HepG2 (cell line): ENCODE results near the gene RGPD3. TPM values are rescaled to one million over a fixed set of nuclear protein-coding genes. Genes with fewer than 3 reads are reported as not detected.

Experiments used
- ATAC-seq: fragments of 200-7000 bp; cut with Tn5 transposase; 3 replicates; pipeline ENCODE4 v1.9.1; 2020; ENCODE audit warnings: mild to moderate bottlenecking, moderate library complexity
- BruUV-seq: library from RNA; stranded (reverse); fragments of 400-500 nt; replicated peaks from 2 replicates; lab custom pipeline; 2021; lab: Mats Ljungman, UMichigan
- CTCF ChIA-PET: fragments of 300-600 bp; formaldehyde crosslinking; extraction: SDS; loops from one replicate; lab custom pipeline; 2021; ENCODE audit warnings: low total read pairs, inconsistent platforms, low intra/inter-chr PET ratio; lab: Yijun Ruan, JAX
- POLR2A ChIA-PET: fragments of 350-600 bp; sonication (Branson Sonifier 250); formaldehyde crosslinking; loops from one replicate; lab custom pipeline; 2020; ENCODE audit warnings: antibody characterized with exemption, inconsistent platforms; lab: Yijun Ruan, JAX
- DNase-seq: peaks from one replicate; pipeline ENCODE4 v3.0.0-alpha.2; 2015; ENCODE audit warnings: low spot score
- FAIRE-seq: peaks from 3 replicates; lab custom pipeline; 2011; peaks lifted over from hg19 to GRCh38; lab: Jason Lieb, UNC
- H2AFZ ChIP-seq: one replicate; pipeline ENCODE4 v1.6.1; 2011; ENCODE audit warnings: low read length, inconsistent platforms
- H3K27ac ChIP-seq: fragments of 300-600 bp; 3 replicates; pipeline ENCODE4 v1.8.0; 2011; ENCODE audit warnings: mixed run types, mild to moderate bottlenecking, mixed read lengths, low read length, inconsistent platforms; ENCODE audit not compliant: insufficient read depth; ENCODE audit errors: extremely low read length
- H3K27me3 ChIP-seq, 2 experiments: fragments of 200-600 bp in 1 of 2; 2 replicates in 1 of 2; 3 replicates in 1 of 2; pipeline versions ENCODE4 v1.6.0 to v1.8.0; 2011; ENCODE audit warnings: low read length in 2 of 2, mild to moderate bottlenecking in 2 of 2, moderate library complexity in 2 of 2, inconsistent platforms in 1 of 2; ENCODE audit not compliant: insufficient read depth in 2 of 2, control insufficient read depth in 1 of 2
- H3K36me3 ChIP-seq, 2 experiments: fragments of 200-600 bp in 1 of 2; replicated peaks in 1 of 2; 2 replicates in 1 of 2; 3 replicates in 1 of 2; pipeline versions ENCODE4 v1.5.1 to v1.8.0; 2011; ENCODE audit warnings: low read length in 2 of 2, inconsistent platforms in 1 of 2; ENCODE audit not compliant: insufficient read depth in 2 of 2, control insufficient read depth in 1 of 2
- H3K4me1 ChIP-seq: 2 replicates; pipeline ENCODE4 v1.5.1; 2012; ENCODE audit warnings: low read length, inconsistent platforms; ENCODE audit not compliant: insufficient read depth
- H3K4me2 ChIP-seq: 2 replicates; pipeline ENCODE4 v1.6.0; 2011; ENCODE audit warnings: low read depth, low read length, inconsistent platforms
- H3K4me3 ChIP-seq, 3 experiments: fragments of 200-600 bp in 1 of 3; sonication (generic), shearing (Covaris generic) in 1 of 3; replicated peaks in 1 of 3; 2 replicates each; pipeline ENCODE4 v1.5.1; 2011 to 2016; ENCODE audit warnings: low read length in 3 of 3, inconsistent platforms in 2 of 3, low read depth in 2 of 3, mild to moderate bottlenecking in 2 of 3, control low read depth in 1 of 3, mixed read lengths in 1 of 3; ENCODE audit not compliant: insufficient read depth in 1 of 3
- H3K79me2 ChIP-seq: one replicate; pipeline ENCODE4 v1.6.1; 2011; ENCODE audit warnings: low read length, inconsistent platforms; ENCODE audit not compliant: insufficient read depth
- H3K9ac ChIP-seq: 2 replicates; pipeline ENCODE4 v1.6.0; 2011; ENCODE audit warnings: mild to moderate bottlenecking, low read depth, low read length, inconsistent platforms; ENCODE audit not compliant: insufficient read depth
- H3K9me3 ChIP-seq: 2 replicates; pipeline ENCODE4 v1.5.1; 2012; ENCODE audit warnings: mild to moderate bottlenecking, low read length
- H4K20me1 ChIP-seq: 2 replicates; pipeline ENCODE4 v1.6.0; 2011; ENCODE audit warnings: inconsistent platforms, mild to moderate bottlenecking, low read length, moderate library complexity; ENCODE audit not compliant: insufficient read depth
- HOXA5 ChIP-seq: sonication (generic); formaldehyde crosslinking; IDR thresholded peaks from 2 replicates; pipeline ENCODE4 v1.4.0; 2020; ENCODE audit warnings: missing genetic modification reagents
- MIXL1 ChIP-seq: IDR thresholded peaks from 2 replicates; pipeline ENCODE4 v1.6.1; 2016
- MLLT10 ChIP-seq: sonication (generic); formaldehyde crosslinking; IDR thresholded peaks from 2 replicates; pipeline ENCODE4 v1.4.0; 2020; ENCODE audit warnings: missing genetic modification reagents
- MTA3 ChIP-seq: sonication (generic); formaldehyde crosslinking; IDR thresholded peaks from 2 replicates; pipeline ENCODE4 v1.4.0; 2020; ENCODE audit warnings: missing genetic modification reagents
- YY1 ChIP-seq: IDR thresholded peaks from 2 replicates; pipeline ENCODE4 v1.6.1; 2011; ENCODE audit warnings: low read length, low read depth, moderate library complexity, mild to moderate bottlenecking; ENCODE audit not compliant: insufficient read depth, insufficient replicate concordance
- ZNF512 ChIP-seq: sonication (generic); formaldehyde crosslinking; IDR thresholded peaks from 2 replicates; pipeline ENCODE4 v1.4.0; 2020; ENCODE audit warnings: mild to moderate bottlenecking, missing genetic modification reagents
- ZNF546 ChIP-seq: sonication (generic); formaldehyde crosslinking; conservative IDR thresholded peaks from 2 replicates; pipeline ENCODE4 v1.8.1; 2023; ENCODE audit warnings: mild to moderate bottlenecking, missing genetic modification reagents
- ZNF597 ChIP-seq: sonication (generic); formaldehyde crosslinking; IDR thresholded peaks from 2 replicates; pipeline ENCODE4 v1.5.0; 2020; ENCODE audit warnings: missing genetic modification reagents
- ZNF614 ChIP-seq: IDR thresholded peaks from 2 replicates; pipeline ENCODE4 v1.6.1; 2018; ENCODE audit warnings: missing biosample characterization, missing genetic modification reagents, inconsistent platforms, borderline replicate concordance
- ZSCAN12 ChIP-seq: sonication (generic); formaldehyde crosslinking; IDR thresholded peaks from 2 replicates; pipeline ENCODE4 v1.9.0; 2021; ENCODE audit warnings: mild to moderate bottlenecking, missing genetic modification reagents
- WGBS: methylation state at CpG from one replicate; pipeline ENCODE4 v1.1.6; 2017; ENCODE audit warnings: low lambda C conversion rate; 5-methylcytosine and 5-hydroxymethylcytosine counted together
- in situ Hi-C: cut with HindIII; loops from 2 replicates; pipeline ENCODE4 v1.10.0; 2017; ENCODE audit warnings: low pct_unique_long_range_greater_than_20kb; ENCODE audit not compliant: extremely low pct_ligation_motif_present
- intact Hi-C: fragments of 100-400 bp; cut with micrococcal nuclease; formaldehyde crosslinking; loops from one replicate; pipeline ENCODE4 v1.10.0; 2022; ENCODE audit not compliant: unreplicated experiment
- polyA plus RNA-seq, 8 experiments: library from polyadenylated mRNA; depleted of rRNA in 3 of 8; stranded (reverse) in 7 of 8; unstranded in 1 of 8; fragments of >200 nt; fragmentation: Illumina TruSeq in 4 of 8; extraction: Trizol in 4 of 8; gene quantifications; 2 replicates each; pipeline versions ENCODE4 v1.2.1 to v1.2.3, GENCODE V29; 2011 to 2016; ENCODE audit warnings: low read depth in 4 of 8, missing spikeins in 1 of 8, mixed read lengths in 1 of 8; ENCODE audit not compliant: insufficient read depth in 1 of 8
- total RNA-seq, 5 experiments: library from RNA; depleted of rRNA; stranded (reverse); fragments of >200 nt; fragmentation: Illumina TruSeq; extraction: Trizol; gene quantifications; 2 replicates each; pipeline ENCODE4 v1.2.3, GENCODE V29; 2016; ENCODE audit warnings: low read depth in 1 of 5

The RGPD3 gene
- total and polyA plus RNA-seq, 2 of the 13 experiments (the other 11 are each of a cell fraction or from before 2014, with no cell fraction given), result 0.13 to 0.24 TPM

- H3K4me1 ChIP-seq, result 0 out of 2 replicates have a peak, but pooled peaks cover 10% of the 10 kb centered on the region
- BruUV-seq, result no TSS peak
- ChIA-PET CTCF (no interaction called here), POLR2A (no interaction called here)
- ATAC-seq (no peak), DNase-seq (no peak), FAIRE-seq (no peak)
- H2AFZ ChIP-seq, result no peak overlapping the region
- H3K27me3 ChIP-seq, result peaks cover 0 to 10% of the 10 kb centered on the region in 2 experiments; a peak in 1 of 5 replicates
- H3K4me2 ChIP-seq, result no peak overlapping the region
- TF ChIP-seq MIXL1, result no peak
- TF ChIP-seq ZNF512 (CRISPR knock-in tag), result no peak
- no peak for TF ChIP-seq ZNF614 (CRISPR knock-in tag)
- no peak for TF ChIP-seq HOXA5 (CRISPR knock-in tag)
- no peak for TF ChIP-seq MTA3
- TF ChIP-seq ZSCAN12 (CRISPR knock-in tag), result no peak
- no peak for TF ChIP-seq ZNF597 (CRISPR knock-in tag)
- TF ChIP-seq MLLT10 (CRISPR knock-in tag), result no peak
- TF ChIP-seq YY1, result no peak
- TF ChIP-seq ZNF546, result no peak
- no peak overlapping the region for H3K4me3 ChIP-seq
- in situ Hi-C loops, result no loop called here
- no peak overlapping the region for H3K9ac ChIP-seq
- H3K36me3 ChIP-seq, result no peaks in the 10 kb centered on the region
- intact Hi-C loops, result no loop called here
- H3K27ac ChIP-seq, result no peak overlapping the region
- H3K9me3 ChIP-seq, result no peaks in the 10 kb centered on the region
- 4% methylated on average over 2 of the region's 2 CpGs for WGBS
- no peaks in the 10 kb centered on the region for H4K20me1 ChIP-seq
- H3K79me2 ChIP-seq, result no peaks in the 10 kb centered on the region
Measured at GRCh38 chr2:106356291-106356690, 111.9 kb downstream of the RGPD3 start.
